DMS114 treated with DMSO at 0.1 percent for 48 hours (cell line): ENCODE results near the gene UFC1.
"Not testable (repeated sequence)": the region's sequence is repeated elsewhere in the genome, so short reads cannot be mapped to it uniquely, and the experiment has no call there.

Experiments
- DNase-seq: peaks from one replicate; lab custom pipeline; 2025; ENCODE audit not compliant: unreplicated experiment; lab: John Stamatoyannopoulos, UW

The UFC1 gene

DNA sequence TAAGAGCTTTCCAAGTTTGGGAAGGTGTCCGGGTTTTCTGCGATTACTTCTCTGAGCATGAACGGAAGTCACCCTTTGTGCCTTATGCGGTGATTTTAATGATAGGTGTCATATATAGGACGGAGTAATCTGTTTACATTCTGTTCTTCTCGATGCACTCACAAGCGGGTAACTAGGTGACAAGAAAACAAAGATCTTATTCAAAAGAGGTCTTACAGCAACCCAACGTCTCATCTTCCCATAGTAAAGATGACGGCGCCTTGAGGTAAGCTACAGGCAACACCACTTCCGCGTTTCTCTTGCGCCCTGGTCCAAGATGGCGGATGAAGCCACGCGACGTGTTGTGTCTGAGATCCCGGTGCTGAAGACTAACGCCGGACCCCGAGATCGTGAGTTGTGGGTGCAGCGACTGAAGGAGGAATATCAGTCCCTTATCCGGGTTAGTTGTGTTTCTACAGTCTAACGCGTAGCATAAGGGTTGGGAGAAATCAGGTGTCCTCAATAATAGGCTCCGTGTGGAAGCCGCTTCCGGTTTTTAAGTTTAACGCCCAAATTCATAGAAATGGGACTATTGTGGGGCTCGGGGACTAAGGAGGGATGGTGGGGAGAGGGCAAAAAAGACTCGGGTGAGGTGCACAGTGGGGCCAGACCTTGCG lies at the start of gene UFC1:
Gene UFC1, plus strand, starts transcription at position 297 of the 656 bp plus-strand sequence. Its CDS starts 20 bp downstream, at position 317.
- peak; percentile 98 for DNase-seq

DNA sequence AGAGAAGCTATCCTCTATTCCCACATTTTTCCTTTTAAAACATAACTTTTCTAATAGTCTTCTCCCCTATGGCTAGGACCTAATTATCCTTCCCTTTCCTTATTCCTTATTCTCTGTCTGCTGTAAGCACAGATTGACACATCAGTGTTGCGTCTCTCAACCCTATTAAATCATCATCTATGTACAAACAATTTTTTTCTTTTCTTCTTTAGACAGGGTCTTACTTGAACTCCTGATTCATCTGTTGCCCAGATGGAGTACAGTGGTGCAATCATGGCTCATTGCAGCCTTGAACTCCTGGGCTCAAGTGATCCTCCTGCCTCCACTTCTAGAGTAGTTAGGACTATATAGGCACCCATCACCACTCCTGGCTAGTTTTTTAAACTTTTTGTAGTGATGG lies 47.3 kb upstream of the UFC1 start:
- DNase-seq = no peak

- DNase-seq = no peak
These were observed 42.7 kb upstream of the UFC1 start for GRCh38 chr1:161111117-161111516.

- DNase-seq = no peak
These were observed 42.3 kb upstream of the UFC1 start for GRCh38 chr1:161111527-161111926.

DNA sequence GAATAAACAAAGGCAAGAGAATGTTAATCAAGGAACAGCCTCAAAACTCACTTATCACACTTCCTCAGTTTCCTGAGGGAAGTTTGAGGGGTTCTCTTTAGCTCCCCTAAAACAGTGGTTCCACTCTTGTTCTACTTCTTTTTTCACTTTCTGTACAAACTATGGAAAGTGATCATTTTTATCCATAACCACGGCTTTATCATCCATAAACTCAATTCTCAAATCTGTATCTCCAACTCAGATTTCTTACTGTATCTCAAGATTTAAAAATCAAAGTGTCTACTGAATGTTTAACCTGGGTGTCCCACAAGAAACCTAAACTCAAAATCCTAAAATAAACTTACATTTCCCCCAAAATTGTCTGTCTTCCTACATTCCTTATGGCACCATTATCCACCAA lies 39.9 kb upstream of the UFC1 start:
- DNase-seq = no peak

DNA sequence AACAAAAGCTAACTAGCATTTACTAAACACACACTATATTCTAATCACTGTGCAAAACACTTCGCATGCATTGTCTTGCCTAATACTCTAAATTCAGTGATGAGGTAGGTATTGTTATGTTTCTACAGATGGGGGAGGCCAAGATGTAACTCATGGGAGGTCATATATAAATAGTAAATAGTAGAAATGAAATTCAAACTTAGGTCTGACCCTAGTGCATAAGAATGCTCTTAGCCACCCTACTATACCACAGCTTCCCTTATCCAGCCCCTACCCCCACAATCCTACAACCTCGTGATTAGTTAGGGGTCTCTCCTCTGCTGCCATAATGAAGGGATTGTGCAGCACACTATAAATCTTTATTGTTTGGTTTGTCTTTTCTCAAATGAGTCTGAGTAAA lies 39.2 kb upstream of the UFC1 start:
- no peak for DNase-seq

GRCh38 chr1:161115132-161115711 lies 38.6 kb upstream of the UFC1 start:
- no peak for DNase-seq

DNA sequence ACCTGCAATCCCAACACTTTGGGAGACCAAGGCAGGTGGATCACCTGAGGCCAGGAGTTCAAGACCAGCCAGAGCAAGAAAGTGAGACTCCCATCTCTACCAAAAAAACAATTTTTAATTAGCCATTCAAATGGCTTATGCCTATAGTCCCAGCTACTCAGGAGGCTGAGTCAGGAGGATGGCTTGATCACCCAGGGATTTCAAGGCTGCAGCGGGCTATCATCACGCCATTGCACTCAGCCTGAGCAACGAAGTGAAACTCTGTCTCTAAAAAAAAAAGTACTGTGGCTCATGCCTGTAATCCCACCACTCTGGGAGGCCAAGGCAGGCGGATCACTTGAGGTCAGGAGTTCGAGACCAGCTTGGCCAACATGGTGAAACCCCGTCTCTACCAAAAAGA lies 37.8 kb upstream of the UFC1 start:
- DNase-seq = not testable (repeated sequence)

DNA sequence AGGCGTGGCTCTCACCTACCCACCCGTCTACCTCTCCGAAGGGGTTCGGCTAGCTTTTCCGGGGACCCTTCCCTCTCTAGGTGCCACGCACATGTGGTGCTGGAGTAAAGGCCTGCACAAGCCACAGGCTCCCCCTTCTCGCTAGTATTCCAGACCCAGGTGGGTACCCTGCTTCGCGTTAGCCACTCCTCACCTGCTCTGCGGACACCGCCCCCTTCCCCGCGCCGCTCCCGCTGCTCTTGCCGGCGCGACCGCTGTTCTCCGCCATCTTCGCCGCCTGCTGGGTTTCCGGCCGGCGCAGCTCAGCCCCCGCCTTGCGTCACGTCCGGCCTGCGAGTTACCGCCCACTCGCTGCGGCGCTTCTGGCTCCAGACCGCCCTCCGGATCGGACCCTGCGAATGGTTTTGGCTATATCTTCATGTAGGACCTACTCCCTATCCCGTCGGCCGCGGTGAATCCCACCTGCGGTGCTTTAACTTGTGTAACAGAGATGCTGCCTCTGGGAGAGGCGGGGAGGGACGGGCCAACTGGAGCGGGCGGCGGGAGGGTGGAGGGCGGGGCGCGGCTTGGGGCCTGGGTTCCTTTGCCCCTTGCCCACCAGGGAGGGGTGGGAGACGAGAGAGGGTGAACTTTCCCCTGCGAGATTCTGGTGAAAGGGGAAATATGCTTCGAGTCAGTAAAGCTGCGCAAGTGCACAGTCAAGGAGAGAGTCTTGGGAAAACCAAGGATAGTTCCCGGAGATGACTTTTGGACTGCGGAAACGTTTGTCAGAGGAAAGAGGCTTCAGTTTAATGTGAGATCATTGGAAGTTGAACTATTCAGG lies 35.8 kb upstream of the UFC1 start, which contains the start of the genes NIT1 and PFDN2:
Gene NIT1, plus strand, starts transcription at position 347 of the 823 bp plus-strand sequence. Its CDS starts 72 bp downstream, at position 419.
Gene PFDN2, minus strand, starts transcription at position 279 of the 823 bp plus-strand sequence. Its CDS starts 11 bp downstream, at position 268.
- DNase-seq = peak; percentile 84

GRCh38 chr1:161119092-161119903 lies 34.5 kb upstream of the UFC1 start:
- DNase-seq = peak; percentile 91

- DNase-seq = no peak
These were observed 32.6 kb upstream of the UFC1 start for GRCh38 chr1:161121042-161121650.

GRCh38 chr1:161121834-161122233 lies 31.9 kb upstream of the UFC1 start:
- DNase-seq = no peak

DNA sequence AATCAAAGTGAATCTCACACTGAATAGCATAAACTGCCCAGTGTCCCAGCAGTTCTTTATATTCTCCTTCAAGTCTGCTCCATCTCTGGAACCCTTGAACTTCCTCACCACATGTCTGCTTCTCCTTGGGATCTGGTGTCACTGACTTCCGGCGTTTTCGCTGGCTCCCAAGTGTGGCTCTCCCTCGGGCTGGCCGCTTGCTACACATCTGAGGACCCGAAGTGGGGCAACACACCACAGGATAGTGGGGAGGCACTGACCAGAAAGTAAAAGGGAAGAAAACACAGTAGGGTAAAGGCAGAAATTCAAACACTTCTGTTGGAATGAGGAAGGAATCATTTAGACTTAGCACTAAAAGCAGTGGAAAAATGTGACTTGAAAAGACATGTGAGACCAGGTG lies 30.8 kb upstream of the UFC1 start:
- no peak for DNase-seq

DNA sequence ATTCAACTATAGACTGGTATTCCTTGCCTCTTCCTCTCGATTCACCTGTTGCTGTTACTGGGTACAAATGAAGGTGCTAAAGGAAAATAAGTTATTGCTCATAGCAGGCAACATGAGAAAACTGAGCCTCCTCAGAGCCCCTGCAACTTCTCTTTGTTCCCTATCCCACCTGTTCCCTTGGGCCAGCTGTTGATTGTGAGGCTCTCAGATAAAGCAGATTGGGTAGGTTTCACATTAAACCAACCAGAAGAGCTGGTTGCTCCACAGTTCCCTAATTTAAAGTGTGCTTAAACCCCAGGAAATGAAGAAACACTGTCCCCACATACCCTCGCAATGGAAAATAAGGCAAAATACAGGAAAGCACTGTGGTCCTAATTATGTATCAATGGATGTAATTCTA lies 26.1 kb upstream of the UFC1 start:
- DNase-seq = no peak

DNA sequence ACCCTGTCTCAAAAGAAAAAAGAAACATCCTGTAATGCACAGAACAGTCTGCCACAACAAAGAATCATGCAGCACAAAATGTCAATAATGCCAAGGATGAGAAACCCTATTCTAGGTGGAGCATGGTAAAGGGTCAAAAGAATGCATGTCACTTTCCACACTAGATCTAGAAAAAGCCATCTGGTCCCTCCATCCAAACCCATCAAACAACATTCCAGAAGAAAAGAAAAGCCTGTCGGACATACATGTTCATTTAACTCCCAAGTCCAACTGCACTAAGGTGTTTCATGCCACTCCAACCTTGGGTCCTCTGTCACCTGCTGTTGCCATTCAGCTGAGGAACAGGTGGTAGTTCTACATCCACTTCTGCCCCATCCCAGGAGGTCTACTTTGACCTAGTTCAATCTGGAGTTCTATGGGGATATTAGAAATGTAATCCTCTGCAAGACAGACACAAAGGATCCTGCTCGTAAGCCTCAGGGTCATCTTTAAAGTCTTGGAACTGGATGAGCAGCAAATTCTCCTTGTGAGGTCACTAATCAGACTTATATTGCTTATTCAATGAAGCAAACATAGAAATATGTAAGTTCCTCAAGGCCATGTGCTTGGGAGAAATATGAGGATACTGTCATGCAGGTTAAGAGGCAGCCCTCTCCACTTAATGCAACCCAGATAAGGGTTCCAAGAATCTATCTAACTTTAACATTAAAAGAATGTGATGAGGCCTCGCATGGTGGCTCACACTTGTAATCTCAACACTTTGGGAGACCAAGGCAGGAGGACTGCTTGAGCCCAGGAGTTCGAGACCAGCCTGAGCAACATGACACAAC lies 25.0 kb upstream of the UFC1 start:
- no peak for DNase-seq

GRCh38 chr1:161130266-161130665 lies 23.5 kb upstream of the UFC1 start:
- DNase-seq = no peak

GRCh38 chr1:161131523-161132409 lies 22.0 kb upstream of the UFC1 start:
- no peak for DNase-seq

DNA sequence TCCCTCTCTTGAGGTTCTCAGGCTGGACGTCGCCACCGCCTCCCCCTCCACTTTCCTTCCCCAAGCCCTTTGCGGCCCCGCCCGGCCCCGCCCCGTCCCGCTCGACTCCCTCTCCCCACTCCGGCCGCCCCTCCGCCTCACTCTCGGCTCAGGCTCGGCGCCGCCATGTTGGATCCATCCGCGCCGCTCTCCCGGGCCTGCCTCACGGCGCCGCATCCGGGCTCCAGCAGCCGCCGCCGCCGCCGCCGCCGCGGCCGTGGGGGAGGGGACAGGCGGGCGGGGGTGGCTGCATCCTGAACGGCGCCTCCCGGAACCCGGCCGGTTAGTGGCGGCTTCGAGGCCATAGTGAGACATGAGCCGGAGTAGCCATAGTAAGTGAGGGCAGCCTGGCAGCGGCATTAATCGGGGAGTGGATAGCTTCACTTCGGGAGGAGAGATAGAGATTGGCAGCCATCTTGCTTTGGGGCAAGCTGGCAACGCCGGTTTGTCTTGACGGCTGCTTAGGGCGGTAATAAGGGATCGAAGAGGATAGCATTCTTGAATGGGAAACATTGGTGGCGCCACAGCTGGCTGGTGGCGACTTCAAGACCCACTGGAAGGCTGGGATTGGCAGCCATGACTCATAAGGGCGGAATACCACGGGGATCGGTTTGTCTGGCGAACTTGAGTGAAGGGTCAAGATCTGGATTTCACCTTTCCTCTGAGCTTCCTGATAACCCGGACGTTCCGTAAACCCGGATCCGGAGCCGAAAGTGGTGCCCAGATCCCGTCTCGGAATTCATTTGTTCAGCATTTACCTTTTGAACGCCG lies 21.2 kb upstream of the UFC1 start, which contains the start of gene DEDD:
Gene DEDD, minus strand, starts transcription at position 258 of the 810 bp plus-strand sequence. CDS start 8,205 bp downstream, outside the sequence.
- peak; percentile 100 for DNase-seq
